Gastrocnemius medialis (tissue), 4 donors: ENCODE data around the gene HPN.

Experiments
- CTCF ChIP-seq, 5 experiments: fragments of 450-650 bp in 3 of 5; fragments of 200-600 bp in 2 of 5; sonication (generic) in 2 of 5; IDR thresholded peaks in 4 of 5; conservative IDR thresholded peaks in 1 of 5; 1 replicate in 4 of 5; 2 replicates in 1 of 5; pipeline ENCODE4 v1.5.1; 2016 to 2019; ENCODE audit warnings: antibody characterized with exemption in 5 of 5, mild to moderate bottlenecking in 3 of 5, moderate library complexity in 3 of 5
- POLR2A ChIP-seq, 2 donors: fragments of 450-650 bp; IDR thresholded peaks; one replicate each; pipeline ENCODE4 v1.6.1; 2017; ENCODE audit warnings: antibody characterized with exemption in 2 of 2, mild to moderate bottlenecking in 2 of 2, moderate library complexity in 2 of 2

GRCh38 chr19:35085947-35086346 is 44.4 kb downstream of the HPN start:
- TF ChIP-seq CTCF (IDR thresholded peaks at IDR 0.05 in 4 of 5, conservative IDR thresholded peaks at IDR 0.05 in 1 of 5) (no peak), POLR2A (IDR thresholded peaks at IDR 0.05) (no peak)
